HL-60 (cell line): ENCODE measurements around the gene ADAM12.

Source experiments
- CTCF ChIP-seq: IDR thresholded peaks from one replicate; pipeline ENCODE4 v1.5.1; 2011; ENCODE audit warnings: low read length, control low read depth, inconsistent platforms; ENCODE audit not compliant: insufficient read depth
- GABPA ChIP-seq: IDR thresholded peaks from 2 replicates; pipeline ENCODE4 v1.6.1; 2012; ENCODE audit warnings: low read depth
- POLR2AphosphoS5 ChIP-seq: IDR thresholded peaks from 2 replicates; pipeline ENCODE4 v1.6.1; 2012; ENCODE audit warnings: low read depth
- TF ChIP-seq, protein P1 (sequence below): IDR thresholded peaks from 2 replicates; pipeline ENCODE4 v1.6.1; 2012; ENCODE audit warnings: low read depth; ENCODE audit not compliant: insufficient replicate concordance

DNA sequence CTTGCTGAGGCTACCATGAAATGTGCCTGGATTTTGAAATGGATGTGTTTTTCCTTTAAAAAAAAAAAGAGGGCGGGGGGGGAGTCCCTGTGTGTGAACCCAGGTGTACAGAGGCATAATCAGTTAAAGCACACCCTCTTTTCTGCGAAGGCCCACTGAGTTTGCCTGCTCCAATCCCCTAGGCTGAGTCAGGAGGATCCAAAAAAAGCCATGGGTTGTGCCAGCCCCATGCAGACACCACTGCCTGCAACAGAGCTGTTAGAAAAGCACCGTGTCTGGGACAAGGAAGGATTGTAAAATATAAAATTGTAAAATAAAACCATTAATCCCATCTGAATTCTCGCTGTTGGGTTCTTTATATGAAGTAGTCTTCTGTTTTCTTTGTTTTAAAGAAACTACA lies 217.9 kb downstream of the ADAM12 start:
- TF ChIP-seq CTCF = no peak
- TF ChIP-seq GABPA = no peak
- TF ChIP-seq POLR2AphosphoS5 = no peak
- TF ChIP-seq, protein P1, sequence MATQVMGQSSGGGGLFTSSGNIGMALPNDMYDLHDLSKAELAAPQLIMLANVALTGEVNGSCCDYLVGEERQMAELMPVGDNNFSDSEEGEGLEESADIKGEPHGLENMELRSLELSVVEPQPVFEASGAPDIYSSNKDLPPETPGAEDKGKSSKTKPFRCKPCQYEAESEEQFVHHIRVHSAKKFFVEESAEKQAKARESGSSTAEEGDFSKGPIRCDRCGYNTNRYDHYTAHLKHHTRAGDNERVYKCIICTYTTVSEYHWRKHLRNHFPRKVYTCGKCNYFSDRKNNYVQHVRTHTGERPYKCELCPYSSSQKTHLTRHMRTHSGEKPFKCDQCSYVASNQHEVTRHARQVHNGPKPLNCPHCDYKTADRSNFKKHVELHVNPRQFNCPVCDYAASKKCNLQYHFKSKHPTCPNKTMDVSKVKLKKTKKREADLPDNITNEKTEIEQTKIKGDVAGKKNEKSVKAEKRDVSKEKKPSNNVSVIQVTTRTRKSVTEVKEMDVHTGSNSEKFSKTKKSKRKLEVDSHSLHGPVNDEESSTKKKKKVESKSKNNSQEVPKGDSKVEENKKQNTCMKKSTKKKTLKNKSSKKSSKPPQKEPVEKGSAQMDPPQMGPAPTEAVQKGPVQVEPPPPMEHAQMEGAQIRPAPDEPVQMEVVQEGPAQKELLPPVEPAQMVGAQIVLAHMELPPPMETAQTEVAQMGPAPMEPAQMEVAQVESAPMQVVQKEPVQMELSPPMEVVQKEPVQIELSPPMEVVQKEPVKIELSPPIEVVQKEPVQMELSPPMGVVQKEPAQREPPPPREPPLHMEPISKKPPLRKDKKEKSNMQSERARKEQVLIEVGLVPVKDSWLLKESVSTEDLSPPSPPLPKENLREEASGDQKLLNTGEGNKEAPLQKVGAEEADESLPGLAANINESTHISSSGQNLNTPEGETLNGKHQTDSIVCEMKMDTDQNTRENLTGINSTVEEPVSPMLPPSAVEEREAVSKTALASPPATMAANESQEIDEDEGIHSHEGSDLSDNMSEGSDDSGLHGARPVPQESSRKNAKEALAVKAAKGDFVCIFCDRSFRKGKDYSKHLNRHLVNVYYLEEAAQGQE = no peak
